ENCODE measurements around the gene NCK2. TPM values are rescaled to one million over a fixed set of nuclear protein-coding genes. Genes with fewer than 3 reads are reported as not detected.

NCK2 gene
- total and polyA plus RNA-seq, 2 of the 13 experiments (the other 11 are each of a cell fraction or from before 2014, with no cell fraction given) = 14.8 to 23.5 TPM

GRCh38 chr2:105698820-105699219 lies 45.9 kb upstream of the NCK2 start (continued):
- TF ChIP-seq SOX6 (IDR thresholded peaks at IDR 0.05) (no peak), SOX6 (CRISPR knock-in tag; IDR thresholded peaks at IDR 0.05) (no peak), ZNF329 (CRISPR knock-in tag; IDR thresholded peaks at IDR 0.05; ENCODE audit: low read depth) (no peak), ZNF274 (CRISPR knock-in tag; IDR thresholded peaks at IDR 0.05) (no peak), SRSF9 (IDR thresholded peaks at IDR 0.05; ENCODE audit: borderline replicate concordance, insufficient read depth, low read depth, low read length, poor library complexity, severe bottlenecking) (no peak), RFX1 (IDR thresholded peaks at IDR 0.05) (no peak)

- Histone ChIP-seq H4K20me1 (ENCODE audit: insufficient read depth, low read length) (no peaks in the 10 kb centered on the region), H3K4me1 (ENCODE audit: insufficient read depth, low read length) (peaks cover 19% of the 10 kb centered on the region), H2AFZ (ENCODE audit: low read length) (no peak overlapping the region), H3K4me2 (ENCODE audit: low read depth, low read length) (no peak overlapping the region), H3K9ac (ENCODE audit: insufficient read depth, low read depth, low read length) (no peak overlapping the region), H3K27me3 (ENCODE audit: control insufficient read depth in 1 of 2, insufficient read depth in 2 of 2, low read length in 2 of 2) (peaks cover 0 to 11% of the 10 kb centered on the region in 2 experiments; a peak in 3 of 5 replicates), H3K4me3 (replicated peaks in 1 of 3; ENCODE audit: insufficient read depth in 1 of 3, low read depth in 2 of 3, low read length in 3 of 3) (no peak overlapping the region), H3K27ac (ENCODE audit: extremely low read length, insufficient read depth, low read length) (no peak overlapping the region), H3K9me3 (ENCODE audit: low read length) (no peaks in the 10 kb centered on the region), H3K36me3 (replicated peaks in 1 of 2; ENCODE audit: control insufficient read depth in 1 of 2, insufficient read depth in 2 of 2, low read length in 2 of 2) (no peaks in the 10 kb centered on the region), H3K79me2 (ENCODE audit: insufficient read depth, low read length) (no peaks in the 10 kb centered on the region)
- TF ChIP-seq ZNF569 (CRISPR knock-in tag; IDR thresholded peaks at IDR 0.05; ENCODE audit: borderline replicate concordance) (no peak), ZNF552 (CRISPR knock-in tag; IDR thresholded peaks at IDR 0.05; ENCODE audit: borderline replicate concordance) (no peak), SNAI1 (CRISPR knock-in tag; IDR thresholded peaks at IDR 0.05; ENCODE audit: borderline replicate concordance) (no peak), CREB1 (IDR thresholded peaks at IDR 0.05) (no peak), CREB1 (CRISPR knock-in tag; IDR thresholded peaks at IDR 0.05) (no peak), RCOR2 (CRISPR knock-in tag; IDR thresholded peaks at IDR 0.05) (no peak), ZNF30 (CRISPR knock-in tag; IDR thresholded peaks at IDR 0.05) (no peak), MED13 (CRISPR knock-in tag; IDR thresholded peaks at IDR 0.05) (no peak), ZNF563 (CRISPR knock-in tag; IDR thresholded peaks at IDR 0.05) (no peak)
- in situ Hi-C loops (cut with HindIII; ENCODE audit: extremely low pct_ligation_motif_present, low pct_unique_long_range_greater_than_20kb) (no loop called here), intact Hi-C loops (cut with micrococcal nuclease; ENCODE audit: unreplicated experiment) (no loop called here)
- BruUV-seq (replicated peaks) = no TSS peak
- 1% methylated on average over 3 of the region's 3 CpGs for WGBS (ENCODE audit: low lambda C conversion rate)
- ATAC-seq (no peak), DNase-seq (ENCODE audit: low spot score) (no peak), FAIRE-seq (no peak)
- CTCF ChIA-PET (ENCODE audit: low intra/inter-chr PET ratio, low total read pairs) = no interaction called here
- POLR2A ChIA-PET = no interaction called here
Observed at GRCh38 chr2:105701042-105701441, 43.7 kb upstream of the NCK2 start.

Measured in HepG2 (cell line).